ENCODE measurements around the gene GNG7. TPM values are rescaled to one million over a fixed set of nuclear protein-coding genes. Genes with fewer than 3 reads are reported as not detected.

GNG7 gene
- total RNA-seq, 1 donor from 2014 or later: 5.5 TPM

- no peaks in the 10 kb centered on the region for H3K4me1 ChIP-seq
- no peak overlapping the region for H3K4me3 ChIP-seq
- no peaks in the 10 kb centered on the region for H3K36me3 ChIP-seq
- intact Hi-C loops (cut with DNase I): no loop called here
- H3K27me3 ChIP-seq: no peaks in the 10 kb centered on the region
- no peak for DNase-seq
- no peak for TF ChIP-seq CTCF (IDR thresholded peaks at IDR 0.05)
- H3K27ac ChIP-seq: no peak overlapping the region
- ATAC-seq: no peak
- H3K9me3 ChIP-seq: peaks cover 3% of the 10 kb centered on the region
Measured at GRCh38 chr19:2711875-2712205, 9.3 kb upstream of the GNG7 start.

GRCh38 chr19:2711172-2711874 is 8.8 kb upstream of the GNG7 start:
- H3K36me3 ChIP-seq: no peaks in the 10 kb centered on the region
- no peak for TF ChIP-seq CTCF (IDR thresholded peaks at IDR 0.05)
- no peak overlapping the region for H3K27ac ChIP-seq
- no peak overlapping the region for H3K4me3 ChIP-seq
- ATAC-seq: peak; percentile 68
- no peaks in the 10 kb centered on the region for H3K4me1 ChIP-seq
- no peak for DNase-seq
- peaks cover 3% of the 10 kb centered on the region for H3K9me3 ChIP-seq
- intact Hi-C loops (cut with DNase I): no loop called here
- no peaks in the 10 kb centered on the region for H3K27me3 ChIP-seq

- Histone ChIP-seq H3K36me3 (no peaks in the 10 kb centered on the region), H3K27me3 (peaks cover 7% of the 10 kb centered on the region), H3K27ac (no peak overlapping the region), H3K4me3 (no peak overlapping the region), H3K4me1 (no peaks in the 10 kb centered on the region), H3K9me3 (no peaks in the 10 kb centered on the region)
- no peak for ATAC-seq
- intact Hi-C loops (cut with DNase I): no loop called here
- DNase-seq: no peak
- TF ChIP-seq CTCF (IDR thresholded peaks at IDR 0.05): no peak
Measured at GRCh38 chr19:2706251-2706650, 3.8 kb upstream of the GNG7 start.

- Histone ChIP-seq H3K9me3 (no peaks in the 10 kb centered on the region), H3K36me3 (no peaks in the 10 kb centered on the region), H3K27ac (no peak overlapping the region), H3K4me3 (no peak overlapping the region), H3K4me1 (no peaks in the 10 kb centered on the region), H3K27me3 (peaks cover 7% of the 10 kb centered on the region)
- ATAC-seq: no peak
- intact Hi-C loops (cut with DNase I): no loop called here
- TF ChIP-seq CTCF (IDR thresholded peaks at IDR 0.05): no peak
- DNase-seq: no peak
Measured at GRCh38 chr19:2703691-2704216, 1.3 kb upstream of the GNG7 start.

- TF ChIP-seq CTCF (IDR thresholded peaks at IDR 0.05): no peak
- ATAC-seq (no peak), DNase-seq (no peak)
- H3K4me1 ChIP-seq: no peaks in the 10 kb centered on the region
- no peak overlapping the region for H3K27ac ChIP-seq
- H3K36me3 ChIP-seq: no peaks in the 10 kb centered on the region
- peak overlapping the region; percentile 25 for H3K4me3 ChIP-seq
- peaks cover 7% of the 10 kb centered on the region for H3K27me3 ChIP-seq
- no peaks in the 10 kb centered on the region for H3K9me3 ChIP-seq
- intact Hi-C loops (cut with DNase I): no loop called here
Measured at GRCh38 chr19:2703077-2703437, 563 bp upstream of the GNG7 start.

All from upper lobe of right lung (tissue), 1 donor.